IMR-90 (cell line): ENCODE measurements around the gene GOT1. TPM values are rescaled to one million over a fixed set of nuclear protein-coding genes. Genes with fewer than 3 reads are reported as not detected.

Experiments
- ATAC-seq: fragments of 200-7000 bp; cut with Tn5 transposase; 2 replicates; pipeline ENCODE4 v1.9.1; 2020; ENCODE audit warnings: low read depth, mild to moderate bottlenecking, moderate library complexity
- BruUV-seq: library from RNA; stranded (reverse); fragments of 400-500 nt; replicated peaks from 2 replicates; lab custom pipeline; 2021; lab: Mats Ljungman, UMichigan
- CTCF ChIA-PET: fragments of 300-600 bp; formaldehyde crosslinking; extraction: SDS; loops from one replicate; lab custom pipeline; 2021; ENCODE audit warnings: antibody characterized with exemption; lab: Yijun Ruan, JAX
- POLR2A ChIA-PET: fragments of 300-600 bp; sonication (Branson Sonifier 250); formaldehyde crosslinking; loops from one replicate; lab custom pipeline; 2022; ENCODE audit warnings: antibody characterized with exemption; ENCODE audit not compliant: unreplicated experiment; lab: Charles Lee
- DNase-seq: peaks from one replicate; pipeline ENCODE4 v3.0.0; 2013
- H2AFZ ChIP-seq: replicated peaks from 2 replicates; pipeline ENCODE3; 2013; ENCODE audit warnings: low read length, mild to moderate bottlenecking; ENCODE audit not compliant: poor library complexity
- H2AK5ac ChIP-seq: 2 replicates; pipeline ENCODE4 v1.6.1; 2013; ENCODE audit warnings: low read depth, low read length, inconsistent platforms
- H2AK9ac ChIP-seq: replicated peaks from 2 replicates; pipeline ENCODE3; 2013; ENCODE audit warnings: mild to moderate bottlenecking, low read depth, low read length, moderate library complexity; ENCODE audit not compliant: poor library complexity
- H2BK120ac ChIP-seq: 2 replicates; pipeline ENCODE4 v1.6.1; 2013; ENCODE audit warnings: low read depth, low read length, inconsistent platforms
- H2BK15ac ChIP-seq: 3 replicates; pipeline ENCODE4 v1.6.1; 2013; ENCODE audit warnings: low read depth, low read length, inconsistent platforms
- H2BK20ac ChIP-seq: 2 replicates; pipeline ENCODE4 v1.6.1; 2013; ENCODE audit warnings: low read depth, mild to moderate bottlenecking, inconsistent platforms, low read length, moderate library complexity
- H2BK5ac ChIP-seq: 2 replicates; pipeline ENCODE4 v1.6.1; 2013; ENCODE audit warnings: mild to moderate bottlenecking, low read depth, low read length, inconsistent platforms; ENCODE audit not compliant: poor library complexity, severe bottlenecking
- H3K14ac ChIP-seq: replicated peaks from 2 replicates; pipeline ENCODE4 v1.6.1; 2013; ENCODE audit warnings: low read depth, low read length, inconsistent platforms
- H3K18ac ChIP-seq: 2 replicates; pipeline ENCODE4 v1.6.1; 2013; ENCODE audit warnings: low read depth, low read length, control low read depth
- H3K23ac ChIP-seq: 2 replicates; pipeline ENCODE4 v1.6.1; 2013; ENCODE audit warnings: low read depth, low read length, inconsistent platforms
- H3K27ac ChIP-seq: 2 replicates; pipeline ENCODE4 v1.5.1; 2013; ENCODE audit warnings: mild to moderate bottlenecking, control low read depth, low read length; ENCODE audit not compliant: insufficient read depth
- H3K27me3 ChIP-seq: 2 replicates; pipeline ENCODE4 v1.6.1; 2013; ENCODE audit warnings: low read length; ENCODE audit not compliant: control insufficient read depth, insufficient read depth
- H3K36me3 ChIP-seq: 2 replicates; pipeline ENCODE4 v1.6.1; 2013; ENCODE audit warnings: low read length, mixed read lengths; ENCODE audit not compliant: control insufficient read depth, insufficient read depth
- H3K4ac ChIP-seq: 2 replicates; pipeline ENCODE4 v1.6.1; 2013; ENCODE audit warnings: low read depth, low read length, inconsistent platforms
- H3K4me1 ChIP-seq: 2 replicates; pipeline ENCODE4 v1.6.1; 2013; ENCODE audit warnings: low read length, mixed read lengths; ENCODE audit not compliant: control insufficient read depth, insufficient read depth
- H3K4me2 ChIP-seq: 2 replicates; pipeline ENCODE4 v1.6.1; 2013; ENCODE audit warnings: low read depth, mild to moderate bottlenecking, control low read depth, low read length, moderate library complexity
- H3K4me3 ChIP-seq: 2 replicates; pipeline ENCODE4 v1.5.1; 2013; ENCODE audit warnings: low read depth, mild to moderate bottlenecking, control low read depth, low read length, moderate library complexity; ENCODE audit not compliant: insufficient read depth
- H3K56ac ChIP-seq: 2 replicates; pipeline ENCODE4 v1.6.1; 2013; ENCODE audit warnings: low read length, inconsistent platforms; ENCODE audit not compliant: insufficient read depth; ENCODE audit errors: extremely low read depth
- H3K79me1 ChIP-seq, 2 experiments: 2 replicates each; pipeline ENCODE4 v1.6.1; 2013; ENCODE audit warnings: low read length in 2 of 2, inconsistent platforms in 1 of 2, low read depth in 1 of 2
- H3K9ac ChIP-seq: 2 replicates; pipeline ENCODE4 v1.6.1; 2013; ENCODE audit warnings: low read depth, low read length, control low read depth
- H3K9me1 ChIP-seq: 2 replicates; pipeline ENCODE4 v1.6.1; 2013; ENCODE audit warnings: low read length, inconsistent platforms; ENCODE audit not compliant: insufficient read depth
- H3K9me3 ChIP-seq: 2 replicates; pipeline ENCODE4 v1.6.1; 2013; ENCODE audit warnings: low read length; ENCODE audit not compliant: control insufficient read depth, insufficient read depth
- H4K20me1 ChIP-seq: 2 replicates; pipeline ENCODE4 v1.6.1; 2013; ENCODE audit warnings: low read length, inconsistent platforms; ENCODE audit not compliant: insufficient read depth
- H4K5ac ChIP-seq: 2 replicates; pipeline ENCODE4 v1.6.1; 2013; ENCODE audit warnings: mild to moderate bottlenecking, low read depth, low read length, control low read depth
- H4K8ac ChIP-seq, 2 experiments: 2 replicates each; pipeline ENCODE4 v1.6.1; 2013; ENCODE audit warnings: low read depth in 2 of 2, low read length in 2 of 2, control low read depth in 1 of 2, inconsistent platforms in 1 of 2
- H4K91ac ChIP-seq: 2 replicates; pipeline ENCODE4 v1.6.1; 2013; ENCODE audit warnings: low read depth, low read length, inconsistent platforms; ENCODE audit not compliant: insufficient read depth
- CTCF ChIP-seq: conservative IDR thresholded peaks from 2 replicates; pipeline ENCODE4 v1.5.1; 2012; ENCODE audit warnings: mild to moderate bottlenecking, low read depth, low read length, improper control_type of control experiment
- MAFK ChIP-seq: IDR thresholded peaks from 2 replicates; pipeline ENCODE4 v1.6.1; 2012; ENCODE audit warnings: low read depth, low read length, improper control_type of control experiment
- MXI1 ChIP-seq: IDR thresholded peaks from 2 replicates; pipeline ENCODE4 v1.6.1; 2012; ENCODE audit warnings: low read depth, mild to moderate bottlenecking, low read length, moderate library complexity, borderline replicate concordance
- POLR2A ChIP-seq: IDR thresholded peaks from 2 replicates; pipeline ENCODE4 v1.6.1; 2012; ENCODE audit warnings: mild to moderate bottlenecking, low read depth, low read length
- SMC3 ChIP-seq: fragments of 150-350 bp; IDR thresholded peaks from 2 replicates; pipeline ENCODE4 v1.6.1; 2016; ENCODE audit warnings: low read depth, mild to moderate bottlenecking, antibody characterized with exemption, low read length, moderate library complexity
- USF2 ChIP-seq: fragments of 150-350 bp; IDR thresholded peaks from 2 replicates; pipeline ENCODE4 v1.6.1; 2017; ENCODE audit warnings: mild to moderate bottlenecking, antibody characterized with exemption, low read length, low read depth
- WGBS, 2 experiments: methylation state at CpG; one replicate each; pipeline versions ENCODE4 v1.1.5 to v1.1.7; 2013; ENCODE audit warnings: missing lambda C conversion rate in 2 of 2; ENCODE audit not compliant: insufficient read length in 1 of 2; ENCODE audit errors: extremely low coverage in 2 of 2; 5-methylcytosine and 5-hydroxymethylcytosine counted together
- dilution Hi-C: fragments of 300-500 bp; cut with HindIII; formaldehyde crosslinking; loops from one replicate; pipeline ENCODE4 v1.14.3; 2018; ENCODE audit warnings: low sequenced_read_pairs; ENCODE audit not compliant: unreplicated experiment
- in situ Hi-C: fragments of 300-500 bp; cut with MboI; formaldehyde crosslinking; loops from 3 replicates; pipeline ENCODE4 v1.14.3; 2019; ENCODE audit warnings: low sequenced_read_pairs, inconsistent platforms, mixed read lengths
- intact Hi-C: fragments of 100-400 bp; cut with micrococcal nuclease; formaldehyde crosslinking; loops from 2 replicates; pipeline ENCODE4 v1.10.0; 2022
- polyA plus RNA-seq, 3 experiments: library from polyadenylated mRNA; depleted of rRNA; stranded (reverse); fragments of >200 nt; gene quantifications; 2 replicates each; pipeline ENCODE4 v1.2.3, GENCODE V29; 2012; ENCODE audit warnings: low replicate concordance in 1 of 3
- total RNA-seq: library from RNA; depleted of rRNA; stranded (reverse); fragments of >200 nt; gene quantifications from 2 replicates; pipeline ENCODE4 v1.2.3, GENCODE V29; 2012
- TF ChIP-seq, protein P1 (sequence below): fragments of 150-350 bp; IDR thresholded peaks from 2 replicates; pipeline ENCODE4 v1.6.1; 2016; ENCODE audit warnings: low read depth, mild to moderate bottlenecking, low read length, moderate library complexity, borderline replicate concordance

GOT1 gene
- total and polyA plus RNA-seq, 2 of the 4 experiments (the other 2 are of a cell fraction): 29.4 to 46.1 TPM

DNA sequence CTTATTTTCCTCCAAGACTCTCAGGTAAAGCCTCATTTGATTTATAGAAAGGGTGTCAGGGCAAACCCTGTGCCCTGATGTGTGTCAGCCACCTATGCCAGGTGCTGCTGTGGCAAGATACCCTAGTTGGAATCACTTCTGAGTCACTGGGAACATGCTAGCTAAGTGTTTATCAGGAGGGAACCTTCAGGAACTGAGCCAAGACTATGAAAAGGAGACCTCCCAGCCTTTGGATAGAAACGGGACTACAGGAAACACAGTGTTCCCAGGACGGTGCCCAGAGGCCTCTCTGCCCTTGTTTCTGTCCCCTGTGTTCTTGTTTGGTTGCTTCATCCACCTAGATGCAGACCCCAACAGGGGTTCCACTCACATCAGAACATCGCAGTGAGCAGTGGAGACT is 72.7 kb downstream of the GOT1 start:
- H2AFZ ChIP-seq: peak overlapping the region; percentile 27
- ChIA-PET POLR2A (no interaction called here), CTCF (no interaction called here)
- H2BK20ac ChIP-seq: no peak overlapping the region
- in situ Hi-C loops: no loop called here
- H3K4me3 ChIP-seq: no peak overlapping the region
- no peak overlapping the region for H3K4ac ChIP-seq
- H2BK5ac ChIP-seq: no peak overlapping the region
- H3K4me1 ChIP-seq: no peaks in the 10 kb centered on the region
- no peak overlapping the region for H2BK120ac ChIP-seq
- no peak overlapping the region for H3K18ac ChIP-seq
- H3K79me1 ChIP-seq: no peaks in the 10 kb centered on the region
- dilution Hi-C loops: no loop called here
- H3K23ac ChIP-seq: no peak overlapping the region
- H4K5ac ChIP-seq: no peak overlapping the region
- no peak overlapping the region for H3K4me2 ChIP-seq
- H3K36me3 ChIP-seq: no peaks in the 10 kb centered on the region
- H2AK5ac ChIP-seq: no peak overlapping the region
- no peaks in the 10 kb centered on the region for H3K9me3 ChIP-seq
- ATAC-seq (no peak), DNase-seq (no peak)
- H3K14ac ChIP-seq: no peak overlapping the region
- no peak overlapping the region for H3K9ac ChIP-seq
- intact Hi-C loops: no loop called here
- H3K9me1 ChIP-seq: no peaks in the 10 kb centered on the region
- TF ChIP-seq MXI1 (no peak), CTCF (no peak), SMC3 (no peak), USF2 (no peak), POLR2A (no peak), MAFK (no peak)
- TF ChIP-seq, protein P1, sequence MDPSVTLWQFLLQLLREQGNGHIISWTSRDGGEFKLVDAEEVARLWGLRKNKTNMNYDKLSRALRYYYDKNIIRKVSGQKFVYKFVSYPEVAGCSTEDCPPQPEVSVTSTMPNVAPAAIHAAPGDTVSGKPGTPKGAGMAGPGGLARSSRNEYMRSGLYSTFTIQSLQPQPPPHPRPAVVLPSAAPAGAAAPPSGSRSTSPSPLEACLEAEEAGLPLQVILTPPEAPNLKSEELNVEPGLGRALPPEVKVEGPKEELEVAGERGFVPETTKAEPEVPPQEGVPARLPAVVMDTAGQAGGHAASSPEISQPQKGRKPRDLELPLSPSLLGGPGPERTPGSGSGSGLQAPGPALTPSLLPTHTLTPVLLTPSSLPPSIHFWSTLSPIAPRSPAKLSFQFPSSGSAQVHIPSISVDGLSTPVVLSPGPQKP: no peak
- no peak overlapping the region for H4K91ac ChIP-seq
- no peaks in the 10 kb centered on the region; the same call in 1 of the 2 replicates for H3K27me3 ChIP-seq
- no peak overlapping the region for H4K8ac ChIP-seq
- no peak overlapping the region for H3K56ac ChIP-seq
- H3K27ac ChIP-seq: no peak overlapping the region
- no peaks in the 10 kb centered on the region for H4K20me1 ChIP-seq
- BruUV-seq: no TSS peak
- H2AK9ac ChIP-seq: no peak overlapping the region
- no peak overlapping the region for H2BK15ac ChIP-seq
- 17% methylated on average over 1 of the region's 3 CpGs; no CpG with 5 or more reads in 1 of the 2 experiments for WGBS, 2 experiments
